Activated CD4-positive, CD25-positive, alpha-beta regulatory T cell treated with anti-CD3 and anti-CD28 coated beads, Interleukin-2, amount 50 U/mL, for 16 hours (primary cell): ENCODE measurements around the gene MAJIN.
"Not testable (repeated sequence)": the region's sequence is repeated elsewhere in the genome, so short reads cannot be mapped to it uniquely, and the experiment has no call there.

Source experiments
- DNase-seq: peaks from one replicate; pipeline ENCODE4 v3.0.0-alpha.2; 2020; ENCODE audit warnings: low read depth, low spot score

Gene MAJIN, protein sequence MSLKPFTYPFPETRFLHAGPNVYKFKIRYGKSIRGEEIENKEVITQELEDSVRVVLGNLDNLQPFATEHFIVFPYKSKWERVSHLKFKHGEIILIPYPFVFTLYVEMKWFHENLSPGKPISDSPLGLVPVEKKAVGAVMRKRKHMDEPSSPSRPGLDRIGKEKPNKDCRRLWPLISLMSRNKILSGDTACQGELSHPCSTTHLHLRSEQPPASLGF

DNA sequence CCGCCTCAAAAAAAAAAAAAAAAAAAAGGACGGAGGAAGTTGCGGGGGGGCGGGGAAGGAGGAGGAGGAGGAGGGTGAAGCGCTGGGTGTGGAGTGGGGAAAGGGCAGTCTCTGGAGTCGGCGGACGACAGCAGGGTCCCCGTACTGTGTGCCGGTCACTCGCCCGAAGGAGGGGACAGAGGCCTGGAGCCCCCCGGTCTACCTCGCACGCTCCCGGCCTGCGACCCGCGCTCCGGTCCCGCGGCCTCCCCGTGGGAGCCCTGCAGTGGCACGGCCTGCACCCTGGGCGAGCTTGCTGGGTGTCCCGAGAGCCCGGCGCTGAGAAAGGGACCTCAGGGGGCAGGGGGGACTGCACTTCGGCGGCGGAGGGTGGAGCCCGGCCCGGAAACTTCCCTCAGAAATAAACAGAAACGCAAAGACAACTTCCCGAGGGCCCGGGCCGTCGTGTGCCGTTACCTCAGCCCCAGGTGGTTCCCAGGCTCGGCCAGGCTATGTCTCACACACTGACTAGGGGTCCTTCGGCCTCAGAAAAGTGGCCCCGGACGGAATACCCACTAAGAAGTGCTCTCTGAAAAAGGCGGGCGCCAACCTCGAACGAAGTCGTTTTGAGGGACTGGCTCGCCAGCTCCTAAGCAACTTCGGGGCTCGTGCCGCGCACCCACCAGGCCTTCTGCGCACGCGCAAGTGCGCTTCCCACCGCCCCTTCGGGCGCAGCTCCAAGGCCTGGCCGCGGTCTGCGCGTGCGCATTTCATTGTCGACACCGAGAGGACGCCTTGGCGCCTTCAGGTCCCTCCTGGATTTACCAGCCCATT is at the start of gene MAJIN:
Gene MAJIN (minus strand): TSS at position 688 of the 813 bp plus-strand sequence. CDS start 12,703 bp downstream, outside the sequence.
- peak; percentile 78 for DNase-seq

DNA sequence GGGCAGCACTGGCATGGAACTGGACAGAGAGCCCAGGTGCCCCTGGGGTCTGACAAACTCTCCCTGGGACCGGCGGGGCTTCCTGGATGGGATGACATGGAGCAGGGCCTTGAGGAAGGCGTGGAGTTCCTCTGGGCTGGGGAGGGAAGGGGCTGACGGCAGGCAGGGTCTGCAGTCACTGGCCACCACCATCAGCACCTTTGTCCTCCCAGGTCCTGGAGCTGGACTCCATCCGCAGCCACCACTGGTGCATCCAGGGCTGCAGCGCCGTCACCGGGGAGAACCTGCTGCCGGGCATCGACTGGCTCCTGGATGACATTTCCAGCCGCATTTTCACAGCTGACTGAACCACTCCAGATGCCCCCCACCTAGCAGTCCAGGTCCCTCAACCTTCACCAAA is 49.6 kb upstream of the MAJIN start:
- no peak for DNase-seq

DNA sequence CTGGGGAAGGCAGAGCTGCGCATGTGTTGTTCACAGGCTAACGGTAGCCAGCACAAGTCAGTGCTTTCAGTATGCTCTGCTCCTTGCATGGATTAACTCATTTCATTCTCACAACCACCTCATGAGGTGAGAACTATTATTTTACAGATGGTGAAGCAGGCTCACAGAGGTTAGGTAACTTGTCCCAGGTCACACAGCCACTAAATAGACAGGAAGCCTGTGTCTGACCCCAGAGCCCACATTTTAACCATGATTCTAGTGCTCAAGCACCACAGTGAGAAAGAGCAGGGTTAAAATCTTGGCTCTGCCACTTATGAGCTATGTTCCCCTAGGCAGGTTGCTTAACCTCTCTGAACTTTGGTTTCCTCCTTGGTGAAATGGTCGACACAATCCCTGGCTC is 49.1 kb upstream of the MAJIN start:
- DNase-seq = no peak

DNA sequence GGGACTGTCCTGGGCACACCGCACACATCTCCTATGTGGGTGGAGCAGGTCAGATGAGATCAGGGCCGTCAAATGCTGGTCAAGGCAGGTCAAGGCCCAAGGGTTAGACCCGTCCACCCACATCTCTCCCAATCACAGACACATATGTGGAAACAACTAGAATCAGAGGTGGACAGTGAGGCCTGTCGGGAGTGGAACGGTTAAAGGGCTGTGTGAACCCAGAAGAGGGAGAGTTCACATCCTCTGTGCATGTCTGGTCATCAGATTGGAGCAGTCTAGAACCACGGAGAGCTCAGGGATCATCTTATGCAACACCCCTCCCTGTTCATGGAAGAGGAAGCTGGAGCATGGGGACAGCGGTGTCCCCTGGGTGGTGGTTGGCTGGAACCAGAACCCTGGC is 47.9 kb upstream of the MAJIN start:
- DNase-seq = no peak

DNA sequence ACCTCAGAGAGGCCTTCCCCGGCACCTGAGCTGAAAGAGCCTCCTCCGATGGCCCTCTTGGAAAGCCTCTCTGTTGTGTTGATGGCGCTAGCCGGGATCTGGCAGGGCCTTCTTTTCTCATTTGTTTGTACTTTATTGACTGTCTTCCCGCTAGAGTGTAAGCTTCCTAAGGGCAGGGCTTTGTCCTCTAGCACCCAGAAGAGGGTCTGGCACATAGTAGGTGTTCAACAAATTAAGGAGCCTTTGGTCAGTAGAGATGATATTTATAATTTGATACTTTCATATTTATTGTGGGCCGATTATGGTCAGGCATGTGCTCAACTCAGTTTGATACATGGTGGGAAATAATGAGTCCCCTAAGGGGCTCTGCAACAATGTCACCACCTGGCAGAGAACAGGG is 46.0 kb upstream of the MAJIN start:
- no peak for DNase-seq

DNA sequence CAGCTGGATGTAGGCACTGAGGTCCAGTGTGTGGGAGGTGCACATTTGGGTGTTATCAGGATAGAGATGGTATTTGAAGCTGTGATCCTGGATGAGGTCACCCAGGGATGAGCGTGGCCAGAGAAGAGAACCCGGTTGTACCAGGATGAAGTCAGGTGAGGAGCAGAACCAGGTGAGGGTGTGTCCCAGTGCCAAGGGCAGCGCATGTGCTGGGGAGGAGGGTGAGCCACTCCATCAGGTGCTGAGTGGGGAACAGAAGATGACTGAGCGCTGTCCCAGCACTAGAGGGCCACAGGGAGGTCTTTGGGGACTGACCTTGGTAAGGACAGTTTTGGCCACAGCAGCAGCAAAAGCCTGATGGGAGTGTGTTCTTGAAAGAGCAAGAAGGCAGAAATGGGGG is 44.8 kb upstream of the MAJIN start:
- no peak for DNase-seq

DNA sequence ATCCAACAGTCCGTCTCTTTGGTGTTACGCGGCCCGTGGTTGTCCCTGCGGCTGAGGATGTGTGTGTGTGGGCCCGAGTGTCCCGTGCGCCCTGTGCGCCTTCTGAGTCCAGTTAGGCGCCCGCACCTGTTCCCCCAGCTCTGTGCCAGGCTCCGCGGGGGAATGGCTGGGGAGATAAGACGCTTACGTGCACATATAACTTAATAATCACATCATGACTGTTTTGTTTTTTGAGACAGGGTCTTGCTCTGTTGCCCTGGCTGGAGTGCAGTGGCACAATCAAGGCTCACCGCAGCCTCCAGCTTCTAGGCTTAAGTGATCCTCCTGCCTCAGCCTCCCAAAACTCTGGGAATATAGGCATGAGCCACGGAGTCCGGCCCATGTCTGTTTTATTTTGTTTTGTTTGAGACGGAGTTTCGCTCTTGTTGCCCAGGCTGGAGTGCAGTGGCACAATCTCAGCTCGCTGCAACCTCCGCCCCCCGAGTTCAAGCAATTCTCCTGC is 42.9 kb upstream of the MAJIN start:
- no peak for DNase-seq

DNA sequence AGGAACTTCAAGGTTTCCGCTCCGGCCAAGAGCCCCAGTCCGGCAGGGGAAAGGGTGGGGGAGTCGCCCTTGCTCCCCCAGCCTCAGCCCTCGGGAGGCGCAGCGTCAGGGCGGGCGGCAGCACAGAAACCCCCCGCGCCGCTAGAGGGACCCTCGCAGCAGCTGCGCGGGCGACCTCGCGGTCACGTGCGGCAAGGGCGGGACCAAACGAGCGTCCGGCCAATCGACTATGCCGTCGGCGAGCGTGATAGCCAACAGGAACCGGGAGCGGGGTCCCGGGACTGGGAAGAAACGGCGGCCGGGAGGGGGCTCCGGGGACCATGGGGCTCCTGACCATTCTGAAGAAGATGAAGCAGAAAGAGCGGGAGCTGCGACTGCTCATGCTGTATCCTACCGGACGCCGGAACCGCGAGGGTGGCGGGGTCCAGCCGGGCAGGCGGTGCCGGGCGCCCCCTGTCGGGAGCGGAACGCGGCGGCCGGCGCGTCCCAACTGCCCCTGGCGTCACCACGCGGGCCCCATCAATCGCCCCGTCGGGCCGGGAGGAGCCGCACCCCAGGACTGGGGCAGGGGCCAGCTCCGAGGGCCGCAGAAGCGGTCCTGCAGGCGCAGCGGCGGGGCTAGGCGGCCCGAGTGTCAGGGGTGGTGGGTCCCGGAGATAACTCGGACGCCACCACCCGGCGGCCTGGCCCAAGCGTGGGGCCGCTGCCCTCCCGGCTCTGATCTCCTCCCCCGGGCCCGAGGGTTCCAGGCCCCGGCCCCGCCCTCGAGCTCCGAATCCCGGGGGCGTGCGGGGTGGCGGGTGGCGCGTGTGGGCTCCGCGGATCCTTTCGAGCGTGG is 42.2 kb upstream of the MAJIN start, which contains the start of gene ARL2:
Gene ARL2 (plus strand): TSS at position 273 of the 838 bp plus-strand sequence. CDS start 48 bp downstream, at position 321.
- peak; percentile 63 for DNase-seq

DNA sequence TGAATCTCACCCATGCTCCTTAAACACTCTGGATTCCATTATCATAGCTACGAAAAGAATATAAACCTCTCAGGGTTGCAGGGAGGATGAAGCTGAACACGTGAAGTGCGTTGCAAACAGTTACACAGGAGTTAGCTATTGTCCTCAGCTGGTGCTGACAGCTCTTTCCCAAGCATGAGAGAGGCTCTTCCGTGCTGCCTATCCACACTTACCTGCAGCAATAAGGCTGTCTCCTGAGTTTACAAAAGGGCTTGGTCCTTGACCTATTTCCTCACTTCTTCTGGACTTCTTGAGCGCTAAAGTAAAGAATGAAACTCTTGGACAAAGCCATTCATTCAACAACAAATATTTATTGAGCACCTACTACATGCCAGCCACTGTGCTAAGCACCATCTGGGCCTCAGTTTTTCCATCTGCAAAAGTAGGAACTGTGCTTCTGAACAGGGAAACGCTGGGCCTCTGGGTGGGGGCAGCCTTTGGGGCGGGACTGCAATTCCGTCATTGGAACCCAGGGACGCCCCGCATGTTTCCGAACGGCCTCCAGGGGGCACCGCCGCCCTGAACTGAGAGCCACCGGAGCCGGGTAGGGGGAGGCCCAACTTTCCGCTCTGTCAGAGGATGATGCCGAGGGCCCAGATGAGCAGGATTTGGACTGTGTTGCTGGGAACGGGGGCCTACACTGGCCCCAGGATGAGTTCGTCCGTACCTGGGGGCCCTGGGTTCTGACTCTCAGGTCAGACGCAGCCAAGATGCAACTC is 41.4 kb upstream of the MAJIN start:
- DNase-seq = peak; percentile 80

DNA sequence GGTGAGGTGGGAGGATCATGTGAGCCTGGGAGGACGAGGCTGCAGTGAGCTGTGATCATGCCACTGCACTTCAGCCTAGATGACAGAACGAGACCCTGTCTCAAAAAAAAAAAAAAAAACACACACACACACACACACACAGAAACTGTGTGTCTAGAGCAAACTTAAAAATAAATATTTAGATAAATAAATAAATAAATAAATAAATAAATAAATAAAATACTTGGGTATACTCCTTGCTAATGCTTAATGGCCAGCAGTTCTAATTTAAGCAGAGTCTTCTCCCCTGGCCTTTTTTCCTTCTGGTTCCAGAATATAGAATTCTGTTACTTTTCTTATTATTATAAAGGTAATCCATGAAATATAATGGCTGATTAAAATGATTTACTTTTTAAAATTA is 37.0 kb upstream of the MAJIN start:
- DNase-seq = no peak

DNA sequence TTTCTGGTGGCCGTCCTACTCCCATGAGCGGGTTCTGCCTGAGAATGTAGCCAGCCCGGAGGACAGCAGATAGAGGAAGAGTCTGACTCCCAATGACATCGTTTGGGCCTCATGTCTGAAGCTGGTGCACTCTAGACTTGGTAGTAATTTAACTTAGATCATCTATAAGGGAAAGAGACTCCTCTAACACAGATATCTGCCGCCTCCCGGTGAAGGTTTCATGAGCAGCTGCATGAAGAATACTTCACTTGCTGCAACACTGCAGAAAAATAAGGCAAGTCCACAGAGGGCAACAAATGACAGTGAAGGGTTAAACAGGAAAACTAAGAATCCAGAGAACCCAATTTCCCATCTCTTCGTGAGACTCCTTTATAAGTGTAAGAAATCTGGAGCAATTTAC is 36.1 kb upstream of the MAJIN start:
- DNase-seq = no peak

DNA sequence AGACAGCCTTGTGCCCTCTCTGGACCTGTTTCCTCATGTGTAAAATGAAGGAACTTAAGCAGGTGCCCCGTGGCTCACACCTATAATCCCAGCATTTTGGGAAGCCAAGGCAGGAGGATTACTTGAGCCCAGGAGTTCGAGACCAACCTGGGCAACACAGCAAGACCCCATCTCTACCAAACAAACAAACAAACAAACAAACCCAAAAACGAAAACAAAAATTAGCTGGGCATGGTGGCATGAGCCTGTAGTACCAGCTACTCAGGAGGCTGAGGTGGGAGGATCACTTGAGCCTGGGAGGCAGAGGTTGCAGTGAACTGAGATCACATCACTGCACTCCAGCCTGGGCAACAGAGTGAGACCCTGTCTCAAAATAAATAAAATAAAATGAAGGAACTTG is 32.1 kb upstream of the MAJIN start:
- DNase-seq = not testable (repeated sequence)

DNA sequence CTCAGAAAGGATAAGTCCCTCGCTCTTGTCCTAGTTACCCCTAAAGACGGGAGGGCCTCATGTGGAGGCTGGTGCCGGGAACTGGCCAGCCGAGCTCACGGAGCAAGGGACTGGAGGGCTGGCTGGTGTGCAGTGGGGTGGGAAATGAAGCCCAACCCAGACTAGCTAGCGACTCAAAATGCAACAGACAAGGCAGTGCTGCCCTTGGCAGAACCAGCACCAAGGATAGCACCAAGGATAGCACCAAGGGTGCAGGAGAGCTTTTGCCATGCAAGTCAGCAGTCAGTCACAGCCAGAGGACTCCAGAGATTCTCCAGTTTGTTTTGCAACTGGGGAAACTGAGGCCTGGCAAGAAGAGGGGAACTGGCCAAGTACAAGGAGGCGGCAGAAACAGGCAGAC is 31.4 kb upstream of the MAJIN start:
- no peak for DNase-seq

DNA sequence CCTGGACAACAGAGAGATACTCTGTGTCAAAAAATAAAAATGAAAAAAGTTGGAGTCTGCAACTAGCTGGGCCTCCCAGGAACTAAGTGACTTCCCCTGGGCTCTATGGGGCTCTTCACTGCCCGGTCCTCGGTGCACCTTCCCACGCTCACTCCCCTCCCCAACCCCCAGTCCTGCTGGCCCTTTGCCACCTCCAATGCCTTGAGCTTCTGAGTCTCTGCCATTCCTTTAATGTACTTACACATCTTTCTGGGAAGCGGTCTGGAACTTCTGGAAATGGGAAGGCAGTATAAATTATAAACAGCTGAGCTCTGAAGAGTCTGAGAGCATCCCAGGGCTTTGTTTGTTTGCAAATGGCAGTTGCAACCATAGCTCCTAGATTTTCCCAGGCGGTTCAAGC is 30.8 kb upstream of the MAJIN start:
- DNase-seq = no peak

DNA sequence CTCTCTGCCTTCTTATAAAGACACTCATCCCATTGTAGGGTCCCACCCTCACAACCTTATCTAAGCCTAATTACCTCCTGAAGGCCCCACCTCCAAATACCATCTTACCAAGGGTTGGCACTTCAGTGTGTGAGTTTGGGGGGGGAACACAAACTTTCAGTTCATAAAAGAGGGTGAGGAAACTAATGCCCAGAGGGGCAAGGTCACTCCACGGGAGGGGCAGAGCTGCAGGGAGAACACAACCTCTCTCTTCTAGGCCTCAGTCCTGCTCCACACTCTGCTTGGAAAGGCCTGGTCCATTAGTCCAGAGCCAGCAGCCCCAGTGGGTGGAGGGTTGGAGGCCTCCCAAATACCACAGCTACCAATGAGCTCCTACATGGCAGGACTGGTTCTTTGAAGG is 27.6 kb upstream of the MAJIN start:
- DNase-seq = no peak

DNA sequence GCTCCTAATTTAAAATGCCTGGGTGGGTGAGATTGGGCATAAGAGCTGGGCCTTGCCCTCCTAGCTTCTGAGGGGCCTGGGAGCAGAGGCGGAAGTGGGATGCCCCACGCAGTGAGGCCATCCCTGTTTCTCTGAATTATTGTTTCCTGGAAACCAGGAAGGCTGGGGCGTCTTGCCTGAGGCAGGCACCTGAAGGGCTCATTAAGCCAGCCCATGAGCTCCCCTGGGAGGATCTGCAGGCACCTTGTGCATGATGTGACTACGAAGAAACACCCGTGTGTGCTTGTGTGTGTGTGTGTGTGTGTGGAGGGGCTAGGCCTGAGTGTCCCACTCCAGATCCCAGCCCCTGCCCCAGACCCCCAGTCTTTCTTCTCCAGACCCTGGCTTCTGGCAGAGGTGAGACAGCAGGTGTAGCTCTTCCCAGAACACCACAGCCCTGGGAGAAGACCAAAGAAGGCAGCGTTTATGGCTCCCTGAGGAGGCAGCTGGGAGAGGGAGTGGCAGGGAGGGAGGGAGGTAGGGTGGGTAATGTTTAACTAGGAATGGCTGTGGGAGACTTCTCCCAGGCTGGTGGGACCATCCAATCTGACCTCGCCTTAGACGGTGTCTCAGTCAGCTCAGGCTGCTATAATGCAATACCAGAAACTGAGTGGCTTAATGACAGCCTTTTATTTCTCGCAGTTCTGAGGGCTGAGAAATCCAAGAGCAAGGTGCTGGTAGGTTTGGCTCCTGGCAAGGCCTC is 27.0 kb upstream of the MAJIN start:
- no peak for DNase-seq

DNA sequence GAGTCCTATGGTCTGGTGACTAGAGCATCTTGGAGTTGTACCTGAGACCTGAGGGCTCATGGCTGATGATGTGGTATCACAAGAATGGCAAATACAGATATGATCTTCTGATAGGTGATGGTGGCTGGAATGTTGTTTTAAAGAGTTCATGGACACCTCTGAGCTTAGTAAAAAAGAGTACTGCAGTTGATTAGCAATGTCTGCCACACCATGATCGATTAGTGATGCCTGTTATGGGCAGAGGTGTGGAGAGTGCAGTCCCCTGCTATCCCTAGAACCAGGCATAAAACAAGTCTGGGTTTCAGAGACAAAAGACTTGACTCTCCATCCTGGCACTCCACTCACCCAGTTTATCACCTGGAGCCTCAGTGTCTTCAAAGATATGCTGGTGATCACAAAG is 26.2 kb upstream of the MAJIN start:
- DNase-seq = no peak

DNA sequence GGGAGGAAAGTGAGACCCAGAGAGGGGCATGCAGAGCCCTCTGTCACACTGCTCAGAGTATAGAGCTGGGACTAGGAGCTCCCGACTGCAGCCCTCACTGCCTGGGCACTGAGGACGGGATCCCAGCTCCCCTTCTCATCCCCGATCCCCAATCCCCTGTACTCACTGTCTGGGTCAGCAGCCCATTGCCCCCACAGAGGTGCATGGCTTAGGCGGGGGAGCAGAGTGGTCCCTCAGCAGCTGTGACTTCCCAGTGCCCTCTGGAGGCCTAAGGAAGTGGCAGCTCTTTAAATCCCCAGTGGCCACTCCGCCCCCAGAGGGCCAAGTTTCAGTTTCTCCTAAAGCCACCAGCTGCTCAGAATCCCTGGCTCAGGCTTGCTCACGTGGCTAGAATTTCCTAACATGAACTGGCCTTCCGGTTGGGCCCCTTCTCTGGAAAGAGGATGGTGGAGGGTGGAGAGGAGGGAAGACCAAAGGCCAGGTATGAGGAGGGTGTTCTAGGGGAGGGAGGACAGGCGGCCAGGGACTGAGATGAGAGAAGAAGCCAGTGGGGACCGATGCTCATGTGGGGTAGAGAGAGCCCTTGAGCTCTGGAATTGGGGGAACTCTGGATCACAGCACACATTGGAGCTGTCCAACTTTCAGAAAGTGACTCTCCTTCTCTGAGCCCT is 24.9 kb upstream of the MAJIN start, which contains the start of gene BATF2:
Gene BATF2 (minus strand): TSS at position 262 of the 671 bp plus-strand sequence. CDS start 57 bp downstream, at position 205.
- no peak for DNase-seq

DNA sequence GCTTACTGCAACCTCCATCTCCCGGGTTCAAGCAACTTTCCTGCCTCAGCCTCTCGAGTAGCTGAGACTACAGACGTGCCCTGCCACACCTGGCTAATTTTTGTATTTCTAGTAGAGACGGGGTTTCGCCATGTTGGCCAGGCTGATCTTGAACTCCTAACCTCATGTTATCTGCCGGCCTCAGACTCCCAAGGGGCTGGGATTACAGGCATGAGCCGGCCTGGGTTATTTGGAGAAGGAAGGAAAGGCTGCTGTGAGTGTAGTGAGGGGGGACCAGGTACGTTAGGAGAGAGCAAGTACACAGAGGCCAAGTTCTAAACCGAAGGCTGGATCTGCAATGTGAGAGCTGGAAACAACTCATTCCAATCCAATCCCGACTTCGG is 24.4 kb upstream of the MAJIN start:
- no peak for DNase-seq

DNA sequence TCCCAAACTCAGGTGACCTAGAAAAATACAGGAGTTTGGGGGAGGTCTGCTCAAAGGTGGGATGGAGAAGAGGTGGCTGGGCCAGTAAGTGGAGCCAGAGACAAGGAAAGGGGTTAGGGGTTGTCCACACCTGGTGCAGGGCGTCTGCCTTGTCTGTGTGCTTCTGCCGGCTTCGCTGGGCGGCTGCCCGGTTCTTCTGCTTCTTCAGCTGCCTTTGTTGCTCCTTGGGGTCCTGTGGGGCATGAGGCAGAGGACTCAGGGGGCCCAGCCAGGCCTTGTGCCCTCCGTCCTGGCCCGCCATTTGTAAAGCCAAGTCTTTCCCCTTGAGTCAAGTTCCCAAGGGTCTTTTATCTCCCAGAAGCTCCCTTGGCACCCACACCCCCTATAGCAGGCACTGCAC is 22.4 kb upstream of the MAJIN start:
- no peak for DNase-seq
